ENCODE results near the gene SFMBT1. TPM values are rescaled to one million over a fixed set of nuclear protein-coding genes. Genes with fewer than 3 reads are reported as not detected.
A peak's percentile ranks its signal among the peaks of the same experiment; 100 is the strongest.

Gene SFMBT1
- total RNA-seq, 2 experiments from 2014 or later, result 12.9 to 18.1 TPM

DNA sequence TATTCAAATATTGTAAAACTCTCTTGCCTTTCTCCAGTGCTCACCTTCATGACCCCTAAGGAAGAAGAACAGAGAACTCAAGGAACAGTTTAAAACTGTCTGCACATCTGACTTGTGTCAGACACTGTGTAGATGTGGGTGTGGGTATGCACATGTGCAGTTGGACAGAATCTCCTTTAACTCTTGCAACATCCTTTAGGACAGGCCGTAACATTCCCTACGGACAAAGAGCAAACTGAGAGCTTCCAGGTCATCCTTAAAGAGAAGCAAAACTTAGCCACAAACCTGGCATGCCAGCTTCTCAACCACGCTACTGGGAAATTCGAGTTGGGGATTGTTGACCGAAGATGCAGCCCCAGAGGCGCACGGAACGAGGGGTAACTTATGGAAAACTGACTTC lies 4.1 kb upstream of the SFMBT1 start:
- TF ChIP-seq CTCF (conservative IDR thresholded peaks at IDR 0.05; ENCODE audit: low read length) (no peak), EZH2phosphoT487 (IDR thresholded peaks at IDR 0.05; ENCODE audit: borderline replicate concordance, low read depth, low read length) (no peak)
- H3K4me2 ChIP-seq (ENCODE audit: low read length), result no peak overlapping the region
- no peak for DNase-seq (ENCODE audit: low spot score)
- no peak overlapping the region for H3K27ac ChIP-seq (ENCODE audit: low read depth, low read length, poor library complexity, severe bottlenecking)
- no TSS peak for BruUV-seq (replicated peaks)
- no peaks in the 10 kb centered on the region for H3K36me3 ChIP-seq (ENCODE audit: insufficient read depth, low read length)
- no peaks in the 10 kb centered on the region for H3K9me2 ChIP-seq (ENCODE audit: insufficient read depth, low read length)
- intact Hi-C loops (cut with micrococcal nuclease; ENCODE audit: unreplicated experiment), result loop anchor here (5.0 to 10.0 kb wide), 2 partner anchors 115 to 363 kb away; partner anchors contain the start of genes GNL3 and PBRM1
- H3K4me1 ChIP-seq (ENCODE audit: insufficient read depth, low read length, poor library complexity, severe bottlenecking), result peaks cover 10% of the 10 kb centered on the region
- no peak overlapping the region for H3K4me3 ChIP-seq (ENCODE audit: low read depth, low read length, poor library complexity, severe bottlenecking)
- no peak overlapping the region for H2AFZ ChIP-seq (ENCODE audit: low read length)
- ChIA-PET POLR2A (interaction anchor here (0.9 kb wide), 1 partner anchor 27 kb away, joined by 4 read pairs; no protein-coding TSS in a partner anchor), CTCF (ENCODE audit: unreplicated experiment) (no interaction called here)
- no peaks in the 10 kb centered on the region for H3K79me2 ChIP-seq (ENCODE audit: insufficient read depth, low read depth, low read length)
- no peaks in the 10 kb centered on the region for H3K9me3 ChIP-seq (ENCODE audit: low read length)
- no peaks in the 10 kb centered on the region for H4K20me1 ChIP-seq (ENCODE audit: insufficient read depth, low read length)

DNA sequence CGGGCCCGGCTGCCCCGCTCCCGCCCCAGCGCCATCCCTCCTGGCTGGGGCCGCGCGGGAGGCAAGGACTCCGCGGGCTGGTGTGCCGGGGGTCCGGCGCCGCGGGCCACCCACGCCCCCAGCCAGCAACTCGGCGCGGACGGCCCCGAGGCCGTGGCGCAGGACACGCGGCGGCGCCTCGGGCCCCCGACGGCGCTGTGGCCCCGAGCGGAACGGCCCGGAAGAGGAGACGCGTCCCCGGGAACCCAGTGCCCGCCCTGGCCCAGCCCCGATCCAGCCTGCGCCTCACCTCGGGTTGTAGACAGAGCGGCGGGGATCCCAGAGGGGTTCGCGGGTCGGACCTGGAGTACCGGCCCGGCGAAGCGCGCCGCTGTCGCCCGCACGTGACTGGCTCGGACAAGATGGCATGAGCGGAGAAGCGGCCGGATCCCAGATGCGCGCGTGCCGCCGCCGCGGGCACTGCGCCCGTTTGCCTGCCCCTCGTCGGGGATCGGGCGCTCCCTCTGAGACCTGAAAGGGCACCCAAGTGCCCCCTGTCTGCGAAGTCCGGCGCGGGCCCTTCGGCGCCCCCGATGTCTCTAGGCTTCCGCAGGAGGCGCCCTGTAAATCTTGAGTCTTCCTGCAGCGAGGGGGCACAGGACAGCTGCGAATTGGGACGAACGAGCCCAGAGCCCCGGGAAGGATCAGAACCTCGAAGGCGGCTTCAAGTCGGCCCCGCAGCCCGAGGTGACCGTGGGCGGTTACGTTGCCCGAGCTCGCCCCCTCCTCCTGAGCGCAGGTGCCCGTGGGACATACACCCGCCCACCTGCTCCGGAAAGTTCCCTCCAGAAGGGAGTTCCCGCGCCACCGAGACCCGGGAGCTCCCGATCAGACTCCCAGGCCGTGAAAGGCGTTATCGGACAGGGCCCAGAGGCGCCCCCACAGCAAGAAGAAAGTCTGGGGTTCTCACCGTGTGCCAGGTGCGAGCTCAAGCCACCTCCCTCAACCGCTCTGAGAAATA lies 598 bp upstream of the SFMBT1 start:
- intact Hi-C loops (cut with micrococcal nuclease; ENCODE audit: unreplicated experiment), result loop anchor here (5.0 to 10.0 kb wide), 2 partner anchors 112 to 359 kb away; partner anchors contain the start of genes GNL3 and PBRM1
- peak; percentile 82 for DNase-seq (ENCODE audit: low spot score)
- peak overlapping the region; percentile 84 for H3K4me3 ChIP-seq (ENCODE audit: low read depth, low read length, poor library complexity, severe bottlenecking)
- peaks cover 7% of the 10 kb centered on the region; the same call in 1 of the 2 replicates for H4K20me1 ChIP-seq (ENCODE audit: insufficient read depth, low read length)
- CTCF ChIA-PET (ENCODE audit: unreplicated experiment), result interaction anchor here (0.6 to 1.0 kb wide), 2 partner anchors 29 to 263 kb away, joined by 4 to 5 read pairs; no protein-coding TSS in a partner anchor
- POLR2A ChIA-PET, result interaction anchor here (0.6 kb wide), 2 partner anchors 41 to 153 kb away, joined by 3 to 8 read pairs; no protein-coding TSS in a partner anchor
- peak overlapping the region; percentile 74 for H3K4me2 ChIP-seq (ENCODE audit: low read length)
- TF ChIP-seq CTCF (conservative IDR thresholded peaks at IDR 0.05; ENCODE audit: low read length) (peak; percentile 76), EZH2phosphoT487 (IDR thresholded peaks at IDR 0.05; ENCODE audit: borderline replicate concordance, low read depth, low read length) (no peak)
- H3K9me3 ChIP-seq (ENCODE audit: low read length), result no peaks in the 10 kb centered on the region
- H3K79me2 ChIP-seq (ENCODE audit: insufficient read depth, low read depth, low read length), result no peaks in the 10 kb centered on the region; the same call in 1 of the 2 replicates
- no peaks in the 10 kb centered on the region for H3K9me2 ChIP-seq (ENCODE audit: insufficient read depth, low read length)
- no peak overlapping the region for H3K27ac ChIP-seq (ENCODE audit: low read depth, low read length, poor library complexity, severe bottlenecking)
- no peaks in the 10 kb centered on the region for H3K36me3 ChIP-seq (ENCODE audit: insufficient read depth, low read length)
- peaks cover 22% of the 10 kb centered on the region for H3K4me1 ChIP-seq (ENCODE audit: insufficient read depth, low read length, poor library complexity, severe bottlenecking)
- H2AFZ ChIP-seq (ENCODE audit: low read length), result peak overlapping the region; percentile 89
- no TSS peak for BruUV-seq (replicated peaks)

Measured in OCI-LY7 (cell line).